A549 (cell line): ENCODE results near the gene FBXO38. TPM values are rescaled to one million over a fixed set of nuclear protein-coding genes. Genes with fewer than 3 reads are reported as not detected.

Experiments used
- ATAC-seq, 2 experiments: fragments of 200-7000 bp in 1 of 2; fragments of >200 bp in 1 of 2; cut with Nextera tagmentation in 1 of 2; cut with Tn5 transposase in 1 of 2; 3 replicates each; pipeline versions ENCODE4 v1.8.0 to v1.9.1; 2018 to 2020; ENCODE audit warnings: mild to moderate bottlenecking in 1 of 2, moderate library complexity in 1 of 2
- CTCF ChIA-PET: fragments of 300-600 bp; sonication (Branson Sonifier 250); formaldehyde crosslinking; extraction: SDS; loops from one replicate; lab custom pipeline; 2021; ENCODE audit warnings: antibody characterized with exemption, inconsistent platforms; lab: Yijun Ruan, JAX
- POLR2A ChIA-PET: fragments of 350-600 bp; formaldehyde crosslinking; extraction: SDS; loops from one replicate; lab custom pipeline; 2021; ENCODE audit warnings: antibody characterized with exemption, inconsistent platforms; lab: Yijun Ruan, JAX
- DNase-seq, 2 experiments: peaks; one replicate each; pipeline versions ENCODE4 v3.0.0 to v3.0.0-alpha.2; 2011 to 2016; ENCODE audit warnings: low read depth in 1 of 2, low spot score in 1 of 2
- FAIRE-seq: peaks from 2 replicates; lab custom pipeline; 2011; peaks lifted over from hg19 to GRCh38; lab: Jason Lieb, UNC
- H3K27ac ChIP-seq, 2 experiments: fragments of >200 bp; sonication (Bioruptor Twin); formaldehyde crosslinking; 3 replicates each; pipeline ENCODE4 v1.5.1; 2016 to 2017
- H3K4me1 ChIP-seq: fragments of >200 bp; sonication (Bioruptor Twin); formaldehyde crosslinking; 3 replicates; pipeline ENCODE4 v1.6.1; 2016
- H3K4me2 ChIP-seq: fragments of >200 bp; sonication (Bioruptor Twin); formaldehyde crosslinking; 3 replicates; pipeline ENCODE4 v1.6.1; 2016
- H3K4me3 ChIP-seq: fragments of >200 bp; sonication (Bioruptor Twin); formaldehyde crosslinking; 3 replicates; pipeline ENCODE4 v1.5.1; 2016
- H3K9me3 ChIP-seq: fragments of >200 bp; sonication (Bioruptor Twin); formaldehyde crosslinking; 3 replicates; pipeline ENCODE4 v1.6.1; 2016
- CHD4 ChIP-seq: fragments of 200-600 bp; sonication (generic); IDR thresholded peaks from 2 replicates; pipeline ENCODE4 v1.6.1; 2016; ENCODE audit warnings: antibody characterized with exemption, mild to moderate bottlenecking, borderline replicate concordance
- EHF ChIP-seq: fragments of 250-450 bp; sonication (Bioruptor Pico); IDR thresholded peaks from 2 replicates; pipeline ENCODE4 v1.5.0; 2020; ENCODE audit warnings: mild to moderate bottlenecking
- GATA3 ChIP-seq: IDR thresholded peaks from 2 replicates; pipeline ENCODE4 v1.6.1; 2012; ENCODE audit warnings: borderline replicate concordance
- HOXB13 ChIP-seq: fragments of 250-450 bp; sonication (Bioruptor Pico); IDR thresholded peaks from 2 replicates; pipeline ENCODE4 v1.5.0; 2020; ENCODE audit warnings: low read depth, mild to moderate bottlenecking, moderate library complexity
- HOXB5 ChIP-seq: fragments of 250-450 bp; sonication (Bioruptor Pico); IDR thresholded peaks from 2 replicates; pipeline ENCODE4 v1.5.0; 2020; ENCODE audit warnings: mild to moderate bottlenecking, moderate library complexity
- NPAS2 ChIP-seq: fragments of 250-450 bp; sonication (Bioruptor Pico); IDR thresholded peaks from 2 replicates; pipeline ENCODE4 v1.8.0; 2022; ENCODE audit warnings: mild to moderate bottlenecking, moderate library complexity, borderline replicate concordance
- NR3C1 ChIP-seq: fragments of >200 bp; sonication (Bioruptor Twin); formaldehyde crosslinking; IDR thresholded peaks from 3 replicates; pipeline ENCODE4 v1.6.1; 2017
- POLR2AphosphoS2 ChIP-seq: conservative IDR thresholded peaks from 2 replicates; pipeline ENCODE4 v1.6.1; 2012; ENCODE audit warnings: low read length, improper control_type of control experiment, inconsistent platforms
- RFX5 ChIP-seq: fragments of 450-650 bp; IDR thresholded peaks from 2 replicates; pipeline ENCODE4 v1.7.1; 2014; ENCODE audit warnings: antibody characterized with exemption, mild to moderate bottlenecking, moderate library complexity
- RNF2 ChIP-seq: fragments of 200-600 bp; sonication (generic); IDR thresholded peaks from 2 replicates; pipeline ENCODE4 v1.6.1; 2016; ENCODE audit warnings: low read depth, mild to moderate bottlenecking, antibody characterized with exemption, moderate library complexity, borderline replicate concordance
- TP53 ChIP-seq: fragments of 250-450 bp; sonication (Bioruptor Pico); IDR thresholded peaks from 2 replicates; pipeline ENCODE4 v1.5.0; 2021; ENCODE audit warnings: mild to moderate bottlenecking, moderate library complexity
- ZNF302 ChIP-seq: fragments of 250-450 bp; sonication (Bioruptor Pico); IDR thresholded peaks from 2 replicates; pipeline ENCODE4 v1.9.0; 2021; ENCODE audit warnings: inconsistent platforms, mild to moderate bottlenecking, moderate library complexity
- WGBS: methylation state at CpG from one replicate; pipeline ENCODE4 v1.1.6; 2017; ENCODE audit errors: missing lambda C conversion rate; 5-methylcytosine and 5-hydroxymethylcytosine counted together
- polyA plus RNA-seq, 4 experiments: library from polyadenylated mRNA; depleted of rRNA in 3 of 4; stranded (reverse); fragments of >200 nt; fragmentation: RNase III in 1 of 4; extraction: RNeasy Plus Mini Kit Qiagen cat#74134 plus additional on column Dnase treatment in 1 of 4; gene quantifications; 2 replicates in 3 of 4; 3 replicates in 1 of 4; pipeline ENCODE4 v1.2.3, GENCODE V29; 2011 to 2017
- TF ChIP-seq, protein P1 (sequence below): fragments of >200 bp; sonication (Bioruptor Twin); formaldehyde crosslinking; IDR thresholded peaks from 3 replicates; pipeline ENCODE4 v1.5.1; 2016
- TF ChIP-seq, protein P2 (sequence below): IDR thresholded peaks from 2 replicates; pipeline ENCODE4 v1.6.1; 2012
- TF ChIP-seq, protein P3 (sequence below): fragments of 150-350 bp; IDR thresholded peaks from 2 replicates; pipeline ENCODE4 v1.6.1; 2014; ENCODE audit warnings: low read depth, mild to moderate bottlenecking, low read length
- TF ChIP-seq, protein P4 (sequence below): fragments of 250-450 bp; sonication (Bioruptor Pico); IDR thresholded peaks from 2 replicates; pipeline ENCODE4 v1.5.0; 2021; ENCODE audit warnings: mild to moderate bottlenecking, moderate library complexity, borderline replicate concordance
- TF ChIP-seq, protein P5 (sequence below): fragments of >200 bp; sonication (Bioruptor Twin); formaldehyde crosslinking; IDR thresholded peaks from 3 replicates; pipeline ENCODE4 v1.6.1; 2016

The FBXO38 gene
- polyA plus RNA-seq, 2 of the 4 experiments (the other 2 are of a cell fraction): 15.8 to 33.2 TPM

DNA sequence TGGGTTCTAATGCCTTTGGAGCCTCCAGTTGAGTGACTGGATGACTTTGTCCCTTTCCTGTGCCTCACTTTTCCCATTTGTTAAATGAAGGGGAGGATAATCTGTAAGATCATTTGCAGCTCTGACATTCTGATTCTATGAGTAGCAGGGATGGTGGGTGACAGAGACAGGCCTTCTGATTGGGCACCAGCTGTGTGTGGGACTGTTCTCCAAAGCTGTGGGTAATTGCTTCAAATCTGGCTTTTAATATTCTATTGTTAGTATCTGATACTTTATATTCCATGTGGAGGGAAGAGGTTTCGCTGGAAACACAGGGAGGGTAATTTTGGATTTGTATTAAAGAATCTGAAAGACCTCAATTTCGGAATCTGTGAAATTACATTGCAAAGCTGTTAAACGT lies 102.7 kb downstream of the FBXO38 start:
- ATAC-seq (no peak), FAIRE-seq (no peak)
- ChIA-PET POLR2A (no interaction called here), CTCF (interaction anchor here (1.6 kb wide), 1 partner anchor 43 kb away, joined by 6 read pairs; no protein-coding TSS in a partner anchor)
- WGBS: 5% methylated on average over 3 of the region's 3 CpGs
- Histone ChIP-seq H3K27ac (no peak overlapping the region), H3K4me1 (0 out of 3 replicates have a peak, but pooled peaks cover 3% of the 10 kb centered on the region), H3K4me2 (no peak overlapping the region), H3K4me3 (no peak overlapping the region), H3K9me3 (no peaks in the 10 kb centered on the region)
- TF ChIP-seq NPAS2 (CRISPR knock-in tag): no peak
- TF ChIP-seq, protein P1, sequence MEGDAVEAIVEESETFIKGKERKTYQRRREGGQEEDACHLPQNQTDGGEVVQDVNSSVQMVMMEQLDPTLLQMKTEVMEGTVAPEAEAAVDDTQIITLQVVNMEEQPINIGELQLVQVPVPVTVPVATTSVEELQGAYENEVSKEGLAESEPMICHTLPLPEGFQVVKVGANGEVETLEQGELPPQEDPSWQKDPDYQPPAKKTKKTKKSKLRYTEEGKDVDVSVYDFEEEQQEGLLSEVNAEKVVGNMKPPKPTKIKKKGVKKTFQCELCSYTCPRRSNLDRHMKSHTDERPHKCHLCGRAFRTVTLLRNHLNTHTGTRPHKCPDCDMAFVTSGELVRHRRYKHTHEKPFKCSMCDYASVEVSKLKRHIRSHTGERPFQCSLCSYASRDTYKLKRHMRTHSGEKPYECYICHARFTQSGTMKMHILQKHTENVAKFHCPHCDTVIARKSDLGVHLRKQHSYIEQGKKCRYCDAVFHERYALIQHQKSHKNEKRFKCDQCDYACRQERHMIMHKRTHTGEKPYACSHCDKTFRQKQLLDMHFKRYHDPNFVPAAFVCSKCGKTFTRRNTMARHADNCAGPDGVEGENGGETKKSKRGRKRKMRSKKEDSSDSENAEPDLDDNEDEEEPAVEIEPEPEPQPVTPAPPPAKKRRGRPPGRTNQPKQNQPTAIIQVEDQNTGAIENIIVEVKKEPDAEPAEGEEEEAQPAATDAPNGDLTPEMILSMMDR: no peak
- no peak for TF ChIP-seq RNF2
- TF ChIP-seq CHD4: no peak
- TF ChIP-seq, protein P2, sequence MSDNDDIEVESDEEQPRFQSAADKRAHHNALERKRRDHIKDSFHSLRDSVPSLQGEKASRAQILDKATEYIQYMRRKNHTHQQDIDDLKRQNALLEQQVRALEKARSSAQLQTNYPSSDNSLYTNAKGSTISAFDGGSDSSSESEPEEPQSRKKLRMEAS: no peak
- no peak for TF ChIP-seq EHF (CRISPR knock-in tag)
- TF ChIP-seq ZNF302: no peak
- no peak for TF ChIP-seq RFX5
- TF ChIP-seq HOXB5 (CRISPR knock-in tag): no peak
- TF ChIP-seq, all 56 proteins: peak for 0
- DNase-seq: no peak

DNA sequence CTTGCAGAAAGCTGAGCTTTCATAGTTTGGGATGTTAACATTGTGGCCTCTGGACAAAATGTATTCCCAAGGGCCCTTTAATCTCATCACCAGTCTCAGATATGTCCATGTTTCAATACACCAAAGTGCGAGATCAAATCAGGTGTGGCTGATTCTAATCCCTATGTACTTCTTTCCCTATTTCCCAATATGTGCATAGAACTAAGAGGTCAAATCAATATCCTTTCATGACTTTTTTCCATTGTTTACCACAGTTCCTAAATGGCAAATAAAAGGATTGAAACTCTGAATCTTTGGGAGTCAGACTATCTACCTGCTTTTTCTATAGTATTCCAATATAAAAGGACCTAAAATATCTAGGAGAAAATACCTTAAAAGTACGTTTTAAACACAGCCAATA lies 105.0 kb downstream of the FBXO38 start:
- TF ChIP-seq GATA3 (no peak), CHD4 (no peak), ZNF302 (no peak), NR3C1 (no peak), HOXB13 (CRISPR knock-in tag) (no peak), POLR2AphosphoS2 (no peak), TP53 (no peak)
- TF ChIP-seq, protein P3, sequence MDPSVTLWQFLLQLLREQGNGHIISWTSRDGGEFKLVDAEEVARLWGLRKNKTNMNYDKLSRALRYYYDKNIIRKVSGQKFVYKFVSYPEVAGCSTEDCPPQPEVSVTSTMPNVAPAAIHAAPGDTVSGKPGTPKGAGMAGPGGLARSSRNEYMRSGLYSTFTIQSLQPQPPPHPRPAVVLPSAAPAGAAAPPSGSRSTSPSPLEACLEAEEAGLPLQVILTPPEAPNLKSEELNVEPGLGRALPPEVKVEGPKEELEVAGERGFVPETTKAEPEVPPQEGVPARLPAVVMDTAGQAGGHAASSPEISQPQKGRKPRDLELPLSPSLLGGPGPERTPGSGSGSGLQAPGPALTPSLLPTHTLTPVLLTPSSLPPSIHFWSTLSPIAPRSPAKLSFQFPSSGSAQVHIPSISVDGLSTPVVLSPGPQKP: no peak
- TF ChIP-seq, protein P4, sequence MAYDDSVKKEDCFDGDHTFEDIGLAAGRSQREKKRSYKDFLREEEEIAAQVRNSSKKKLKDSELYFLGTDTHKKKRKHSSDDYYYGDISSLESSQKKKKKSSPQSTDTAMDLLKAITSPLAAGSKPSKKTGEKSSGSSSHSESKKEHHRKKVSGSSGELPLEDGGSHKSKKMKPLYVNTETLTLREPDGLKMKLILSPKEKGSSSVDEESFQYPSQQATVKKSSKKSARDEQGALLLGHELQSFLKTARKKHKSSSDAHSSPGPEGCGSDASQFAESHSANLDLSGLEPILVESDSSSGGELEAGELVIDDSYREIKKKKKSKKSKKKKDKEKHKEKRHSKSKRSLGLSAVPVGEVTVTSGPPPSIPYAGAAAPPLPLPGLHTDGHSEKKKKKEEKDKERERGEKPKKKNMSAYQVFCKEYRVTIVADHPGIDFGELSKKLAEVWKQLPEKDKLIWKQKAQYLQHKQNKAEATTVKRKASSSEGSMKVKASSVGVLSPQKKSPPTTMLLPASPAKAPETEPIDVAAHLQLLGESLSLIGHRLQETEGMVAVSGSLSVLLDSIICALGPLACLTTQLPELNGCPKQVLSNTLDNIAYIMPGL: no peak
- TF ChIP-seq, protein P5, sequence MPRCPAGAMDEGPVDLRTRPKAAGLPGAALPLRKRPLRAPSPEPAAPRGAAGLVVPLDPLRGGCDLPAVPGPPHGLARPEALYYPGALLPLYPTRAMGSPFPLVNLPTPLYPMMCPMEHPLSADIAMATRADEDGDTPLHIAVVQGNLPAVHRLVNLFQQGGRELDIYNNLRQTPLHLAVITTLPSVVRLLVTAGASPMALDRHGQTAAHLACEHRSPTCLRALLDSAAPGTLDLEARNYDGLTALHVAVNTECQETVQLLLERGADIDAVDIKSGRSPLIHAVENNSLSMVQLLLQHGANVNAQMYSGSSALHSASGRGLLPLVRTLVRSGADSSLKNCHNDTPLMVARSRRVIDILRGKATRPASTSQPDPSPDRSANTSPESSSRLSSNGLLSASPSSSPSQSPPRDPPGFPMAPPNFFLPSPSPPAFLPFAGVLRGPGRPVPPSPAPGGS: no peak
- ChIA-PET CTCF (interaction anchor here (1.3 kb wide), 1 partner anchor 242 kb away, joined by 4 read pairs; no protein-coding TSS in a partner anchor), POLR2A (no interaction called here)
- H3K4me1 ChIP-seq: no peaks in the 10 kb centered on the region
- no peak overlapping the region for H3K4me2 ChIP-seq
- no peaks in the 10 kb centered on the region for H3K9me3 ChIP-seq
- no peak for FAIRE-seq
- WGBS: 2% methylated on average over 2 of the region's 2 CpGs
- no peak overlapping the region for H3K27ac ChIP-seq
- no peak overlapping the region for H3K4me3 ChIP-seq
- no peak for ATAC-seq
- DNase-seq: no peak
